ENCODE measurements around the gene DHRSX.

GRCh38 chrX:2495595-2495994 lies 5.2 kb downstream of the DHRSX start:
- TF ChIP-seq CTCF (IDR thresholded peaks at IDR 0.05; ENCODE audit: poor library complexity, severe bottlenecking) (no peak), POLR2AphosphoS5 (IDR thresholded peaks at IDR 0.05) (no peak)

Measured in neural cell (in vitro differentiated cells).